Measurements from ENCODE around the gene ROPN1. TPM values are rescaled to one million over a fixed set of nuclear protein-coding genes. Genes with fewer than 3 reads are reported as not detected.

ROPN1 gene
- total and polyA plus RNA-seq, 2 of the 4 experiments (the other 2 are of a cell fraction), result 0.03 to 0.18 TPM

- Histone ChIP-seq H2AFZ (replicated peaks; ENCODE audit: low read length, poor library complexity) (no peak overlapping the region), H4K91ac (ENCODE audit: insufficient read depth, low read depth, low read length) (no peak overlapping the region), H3K4me3 (ENCODE audit: insufficient read depth, low read depth, low read length) (no peak overlapping the region), H3K27me3 (ENCODE audit: control insufficient read depth, insufficient read depth, low read length) (no peaks in the 10 kb centered on the region), H2AK9ac (replicated peaks; ENCODE audit: low read depth, low read length, poor library complexity) (no peak overlapping the region), H4K5ac (ENCODE audit: low read depth, low read length) (no peak overlapping the region), H3K9ac (ENCODE audit: low read depth, low read length) (no peak overlapping the region), H2BK5ac (ENCODE audit: low read depth, low read length, poor library complexity, severe bottlenecking) (no peak overlapping the region), H3K14ac (replicated peaks; ENCODE audit: low read depth, low read length) (no peak overlapping the region), H3K18ac (ENCODE audit: low read depth, low read length) (no peak overlapping the region), H3K36me3 (ENCODE audit: control insufficient read depth, insufficient read depth, low read length) (peaks cover 23% of the 10 kb centered on the region), H3K9me1 (ENCODE audit: insufficient read depth, low read length) (peaks cover 13% of the 10 kb centered on the region; the same call in 1 of the 2 replicates), H2AK5ac (ENCODE audit: low read depth, low read length) (no peak overlapping the region), H3K4me2 (ENCODE audit: low read depth, low read length) (no peak overlapping the region), H4K8ac (ENCODE audit: low read depth in 2 of 2, low read length in 2 of 2) (no peak overlapping the region), H3K23ac (ENCODE audit: low read depth, low read length) (no peak overlapping the region), H3K56ac (ENCODE audit: extremely low read depth, insufficient read depth, low read length) (no peak overlapping the region), H4K20me1 (ENCODE audit: insufficient read depth, low read length) (no peaks in the 10 kb centered on the region), H3K27ac (ENCODE audit: insufficient read depth, low read length) (no peak overlapping the region), H3K79me1 (ENCODE audit: low read depth in 1 of 2, low read length in 2 of 2) (peaks cover 15 to 18% of the 10 kb centered on the region in 2 experiments), H2BK15ac (ENCODE audit: low read depth, low read length) (no peak overlapping the region), H3K4ac (ENCODE audit: low read depth, low read length) (no peak overlapping the region), H3K4me1 (ENCODE audit: control insufficient read depth, insufficient read depth, low read length) (no peaks in the 10 kb centered on the region), H2BK120ac (ENCODE audit: low read depth, low read length) (no peak overlapping the region), H2BK20ac (ENCODE audit: low read depth, low read length) (no peak overlapping the region), H3K9me3 (ENCODE audit: control insufficient read depth, insufficient read depth, low read length) (peaks cover 14% of the 10 kb centered on the region; the same call in 1 of the 2 replicates)
- no peak for ATAC-seq (ENCODE audit: low read depth)
- CTCF ChIA-PET, result no interaction called here
- no TSS peak for BruUV-seq (replicated peaks)
- in situ Hi-C loops (cut with MboI; ENCODE audit: low sequenced_read_pairs), result no loop called here
- POLR2A ChIA-PET (ENCODE audit: unreplicated experiment), result no interaction called here
- dilution Hi-C loops (cut with HindIII; ENCODE audit: low sequenced_read_pairs, unreplicated experiment), result no loop called here
- 89% methylated on average over 3 of the region's 3 CpGs; no CpG with 5 or more reads in 1 of the 2 experiments for WGBS, 2 experiments (ENCODE audit: extremely low coverage in 2 of 2, insufficient read length in 1 of 2)
- TF ChIP-seq CEBPB (IDR thresholded peaks at IDR 0.05; ENCODE audit: low read depth, low read length) (no peak), POLR2A (IDR thresholded peaks at IDR 0.05; ENCODE audit: low read depth, low read length) (no peak), MXI1 (IDR thresholded peaks at IDR 0.05; ENCODE audit: borderline replicate concordance, low read depth, low read length) (no peak), SMC3 (IDR thresholded peaks at IDR 0.05; ENCODE audit: low read depth, low read length) (no peak), CHD1 (IDR thresholded peaks at IDR 0.05; ENCODE audit: low read depth, low read length) (no peak), FOS (IDR thresholded peaks at IDR 0.05; ENCODE audit: low read depth, low read length) (no peak), MAFK (IDR thresholded peaks at IDR 0.05; ENCODE audit: low read depth, low read length) (no peak)
- TF ChIP-seq, protein P1, sequence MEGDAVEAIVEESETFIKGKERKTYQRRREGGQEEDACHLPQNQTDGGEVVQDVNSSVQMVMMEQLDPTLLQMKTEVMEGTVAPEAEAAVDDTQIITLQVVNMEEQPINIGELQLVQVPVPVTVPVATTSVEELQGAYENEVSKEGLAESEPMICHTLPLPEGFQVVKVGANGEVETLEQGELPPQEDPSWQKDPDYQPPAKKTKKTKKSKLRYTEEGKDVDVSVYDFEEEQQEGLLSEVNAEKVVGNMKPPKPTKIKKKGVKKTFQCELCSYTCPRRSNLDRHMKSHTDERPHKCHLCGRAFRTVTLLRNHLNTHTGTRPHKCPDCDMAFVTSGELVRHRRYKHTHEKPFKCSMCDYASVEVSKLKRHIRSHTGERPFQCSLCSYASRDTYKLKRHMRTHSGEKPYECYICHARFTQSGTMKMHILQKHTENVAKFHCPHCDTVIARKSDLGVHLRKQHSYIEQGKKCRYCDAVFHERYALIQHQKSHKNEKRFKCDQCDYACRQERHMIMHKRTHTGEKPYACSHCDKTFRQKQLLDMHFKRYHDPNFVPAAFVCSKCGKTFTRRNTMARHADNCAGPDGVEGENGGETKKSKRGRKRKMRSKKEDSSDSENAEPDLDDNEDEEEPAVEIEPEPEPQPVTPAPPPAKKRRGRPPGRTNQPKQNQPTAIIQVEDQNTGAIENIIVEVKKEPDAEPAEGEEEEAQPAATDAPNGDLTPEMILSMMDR (conservative IDR thresholded peaks at IDR 0.05; ENCODE audit: low read depth, low read length), result no peak
- TF ChIP-seq, protein P2, sequence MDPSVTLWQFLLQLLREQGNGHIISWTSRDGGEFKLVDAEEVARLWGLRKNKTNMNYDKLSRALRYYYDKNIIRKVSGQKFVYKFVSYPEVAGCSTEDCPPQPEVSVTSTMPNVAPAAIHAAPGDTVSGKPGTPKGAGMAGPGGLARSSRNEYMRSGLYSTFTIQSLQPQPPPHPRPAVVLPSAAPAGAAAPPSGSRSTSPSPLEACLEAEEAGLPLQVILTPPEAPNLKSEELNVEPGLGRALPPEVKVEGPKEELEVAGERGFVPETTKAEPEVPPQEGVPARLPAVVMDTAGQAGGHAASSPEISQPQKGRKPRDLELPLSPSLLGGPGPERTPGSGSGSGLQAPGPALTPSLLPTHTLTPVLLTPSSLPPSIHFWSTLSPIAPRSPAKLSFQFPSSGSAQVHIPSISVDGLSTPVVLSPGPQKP (IDR thresholded peaks at IDR 0.05; ENCODE audit: borderline replicate concordance, low read depth, low read length), result no peak
- TF ChIP-seq, protein P3, sequence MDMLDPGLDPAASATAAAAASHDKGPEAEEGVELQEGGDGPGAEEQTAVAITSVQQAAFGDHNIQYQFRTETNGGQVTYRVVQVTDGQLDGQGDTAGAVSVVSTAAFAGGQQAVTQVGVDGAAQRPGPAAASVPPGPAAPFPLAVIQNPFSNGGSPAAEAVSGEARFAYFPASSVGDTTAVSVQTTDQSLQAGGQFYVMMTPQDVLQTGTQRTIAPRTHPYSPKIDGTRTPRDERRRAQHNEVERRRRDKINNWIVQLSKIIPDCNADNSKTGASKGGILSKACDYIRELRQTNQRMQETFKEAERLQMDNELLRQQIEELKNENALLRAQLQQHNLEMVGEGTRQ (IDR thresholded peaks at IDR 0.05; ENCODE audit: low read depth, low read length), result no peak
- intact Hi-C loops (cut with micrococcal nuclease), result no loop called here
- no peak for DNase-seq
Measured at GRCh38 chr3:123919353-123919752, 72.6 kb downstream of the ROPN1 start.

Measured in IMR-90 (cell line).